Spleen (tissue), 11 donors: ENCODE data around the gene LSMEM2. TPM values are rescaled to one million over a fixed set of nuclear protein-coding genes. Genes with fewer than 3 reads are reported as not detected.

Experiments used
- DNase-seq: peaks from one replicate; pipeline ENCODE4 v3.0.0-alpha.2; 2020
- H3K27ac ChIP-seq, 8 donors: fragments of 200-600 bp; sonication (generic) in 7 of 8; 1 replicate in 4 of 8; 2 replicates in 4 of 8; pipeline versions ENCODE4 v1.5.0 to v1.8.0; 2016 to 2021; ENCODE audit warnings: inconsistent platforms in 4 of 8, mild to moderate bottlenecking in 4 of 8, moderate library complexity in 1 of 8
- H3K27me3 ChIP-seq, 7 donors: fragments of 200-600 bp; sonication (generic) in 6 of 7; replicated peaks in 1 of 7; 1 replicate in 4 of 7; 2 replicates in 3 of 7; pipeline versions ENCODE4 v1.5.0 to v1.8.0; 2016 to 2021; ENCODE audit warnings: inconsistent platforms in 3 of 7, mild to moderate bottlenecking in 1 of 7
- H3K36me3 ChIP-seq, 6 donors: fragments of 200-600 bp; sonication (generic) in 5 of 6; 1 replicate in 4 of 6; 2 replicates in 2 of 6; pipeline versions ENCODE4 v1.5.0 to v1.8.0; 2016 to 2021; ENCODE audit warnings: inconsistent platforms in 2 of 6
- H3K4me1 ChIP-seq, 6 donors: fragments of 200-600 bp; sonication (generic) in 5 of 6; 1 replicate in 3 of 6; 2 replicates in 3 of 6; pipeline versions ENCODE4 v1.5.0 to v1.8.0; 2016 to 2021; ENCODE audit warnings: inconsistent platforms in 3 of 6
- H3K4me3 ChIP-seq, 8 donors: fragments of 200-600 bp; sonication (generic) in 7 of 8; 1 replicate in 4 of 8; 2 replicates in 4 of 8; pipeline versions ENCODE4 v1.5.0 to v1.8.0; 2016 to 2021; ENCODE audit warnings: inconsistent platforms in 4 of 8, mild to moderate bottlenecking in 4 of 8, moderate library complexity in 2 of 8
- H3K9me3 ChIP-seq, 8 donors: fragments of 200-600 bp; sonication (generic) in 7 of 8; 1 replicate in 4 of 8; 2 replicates in 4 of 8; pipeline versions ENCODE4 v1.5.0 to v1.8.0; 2016 to 2021; ENCODE audit warnings: inconsistent platforms in 4 of 8
- POLR2A ChIP-seq, 3 donors: fragments of 450-650 bp; IDR thresholded peaks; one replicate each; pipeline ENCODE4 v1.5.1; 2017; ENCODE audit warnings: antibody characterized with exemption in 3 of 3, mild to moderate bottlenecking in 1 of 3
- POLR2AphosphoS5 ChIP-seq, 3 donors: sonication (generic); formaldehyde crosslinking; IDR thresholded peaks; one replicate each; pipeline ENCODE4 v1.5.1; 2017; ENCODE audit warnings: antibody characterized with exemption in 3 of 3
- WGBS, 5 donors: extraction: QIAGEN DNeasy Blood & Tissue Kit in 3 of 5; methylation state at CpG; one replicate each; pipeline versions ENCODE4 v1.1.5 to v1.1.7; 2013 to 2018; 5-methylcytosine and 5-hydroxymethylcytosine counted together
- intact Hi-C: fragments of 100-400 bp; cut with DNase I; formaldehyde crosslinking; loops from one replicate; pipeline ENCODE4 v1.15.0; 2023; ENCODE audit warnings: low total_unique reads
- polyA plus RNA-seq, 3 donors: library from polyadenylated mRNA; stranded (reverse); fragments of 200-250 nt; gene quantifications; one replicate each; pipeline ENCODE4 v1.2.1, GENCODE V29; 2013
- total RNA-seq, 7 donors: library from RNA; depleted of rRNA in 3 of 7; stranded (reverse); fragments of >200 nt in 3 of 7; fragmentation: NEBNext Ultra II Directional in 4 of 7; extraction: Animal tissue kit (Norgen Biotek cat#: 25700) in 4 of 7; gene quantifications; one replicate each; pipeline versions ENCODE4 v1.1.0 to v1.2.1, GENCODE V29; 2016 to 2021
- TF ChIP-seq, protein P1 (sequence below), 11 experiments: fragments of 200-600 bp in 7 of 11; fragments of 450-650 bp in 4 of 11; sonication (generic) in 4 of 11; IDR thresholded peaks in 8 of 11; conservative IDR thresholded peaks in 3 of 11; 1 replicate in 7 of 11; 2 replicates in 4 of 11; pipeline versions ENCODE4 v1.4.0 to v1.8.0; 2016 to 2021; ENCODE audit warnings: antibody characterized with exemption in 11 of 11, inconsistent platforms in 4 of 11, mild to moderate bottlenecking in 1 of 11
- donor health status: healthy with polysubstance abuse.
- donor health status: DM: no; HTN: no; CAD: no; lungs with moderate emphysema.
- donor health status: DM: no; HTN: no; CAD: no.
- donor health status: Bipolar disorder and iron deficiency.
- donor health status: healthy.
- donor health status: DM: no; HTN: no; CAD: no.
- donor health status: DM: yes; HTN: yes; CAD: no.

LSMEM2 gene
- total and polyA plus RNA-seq, 10 donors, result 0.06 to 0.46 (median 0.24) TPM; not detected in 6

DNA sequence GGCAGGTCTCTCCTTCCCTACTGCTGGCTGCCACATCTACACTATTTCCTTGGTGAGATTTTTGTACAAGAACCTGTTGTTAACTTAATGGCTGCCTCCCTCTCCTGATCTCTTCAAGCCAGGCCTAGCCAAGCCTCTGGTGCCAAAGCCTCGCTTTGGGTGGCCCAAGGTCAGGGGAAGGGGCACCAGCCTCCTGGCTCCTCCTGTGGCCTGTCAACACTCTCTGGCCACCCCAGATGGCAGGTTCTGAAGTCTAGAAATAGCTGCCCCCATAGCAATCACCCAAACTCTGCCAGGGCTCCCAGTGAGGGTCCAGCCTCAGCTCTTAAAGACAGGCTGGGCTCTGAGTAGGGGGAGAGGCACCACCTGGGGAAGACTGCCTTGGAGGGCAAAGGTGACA, 8.4 kb downstream of the LSMEM2 start:
- no peak for TF ChIP-seq POLR2A (IDR thresholded peaks at IDR 0.05)
- TF ChIP-seq, protein P1, sequence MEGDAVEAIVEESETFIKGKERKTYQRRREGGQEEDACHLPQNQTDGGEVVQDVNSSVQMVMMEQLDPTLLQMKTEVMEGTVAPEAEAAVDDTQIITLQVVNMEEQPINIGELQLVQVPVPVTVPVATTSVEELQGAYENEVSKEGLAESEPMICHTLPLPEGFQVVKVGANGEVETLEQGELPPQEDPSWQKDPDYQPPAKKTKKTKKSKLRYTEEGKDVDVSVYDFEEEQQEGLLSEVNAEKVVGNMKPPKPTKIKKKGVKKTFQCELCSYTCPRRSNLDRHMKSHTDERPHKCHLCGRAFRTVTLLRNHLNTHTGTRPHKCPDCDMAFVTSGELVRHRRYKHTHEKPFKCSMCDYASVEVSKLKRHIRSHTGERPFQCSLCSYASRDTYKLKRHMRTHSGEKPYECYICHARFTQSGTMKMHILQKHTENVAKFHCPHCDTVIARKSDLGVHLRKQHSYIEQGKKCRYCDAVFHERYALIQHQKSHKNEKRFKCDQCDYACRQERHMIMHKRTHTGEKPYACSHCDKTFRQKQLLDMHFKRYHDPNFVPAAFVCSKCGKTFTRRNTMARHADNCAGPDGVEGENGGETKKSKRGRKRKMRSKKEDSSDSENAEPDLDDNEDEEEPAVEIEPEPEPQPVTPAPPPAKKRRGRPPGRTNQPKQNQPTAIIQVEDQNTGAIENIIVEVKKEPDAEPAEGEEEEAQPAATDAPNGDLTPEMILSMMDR (IDR thresholded peaks at IDR 0.05 in 8 of 11, conservative IDR thresholded peaks at IDR 0.05 in 3 of 11), result no peak
- no peak for TF ChIP-seq POLR2AphosphoS5 (IDR thresholded peaks at IDR 0.05)
- no peaks in the 10 kb centered on the region for H3K27me3 ChIP-seq
- no peak overlapping the region for H3K4me3 ChIP-seq
- peaks cover 0 to 48% (median 40%) of the 10 kb centered on the region in 6 donors for H3K36me3 ChIP-seq
- DNase-seq, result no peak
- H3K4me1 ChIP-seq, result peaks cover 9 to 24% (median 14%) of the 10 kb centered on the region in 6 donors
- H3K27ac ChIP-seq, result no peak overlapping the region
- no peaks in the 10 kb centered on the region for H3K9me3 ChIP-seq
- WGBS, 5 donors, result 83 to 95% (median 88%) methylated on average over 1 of the region's 1 CpG
- intact Hi-C loops, result no loop called here

DNA sequence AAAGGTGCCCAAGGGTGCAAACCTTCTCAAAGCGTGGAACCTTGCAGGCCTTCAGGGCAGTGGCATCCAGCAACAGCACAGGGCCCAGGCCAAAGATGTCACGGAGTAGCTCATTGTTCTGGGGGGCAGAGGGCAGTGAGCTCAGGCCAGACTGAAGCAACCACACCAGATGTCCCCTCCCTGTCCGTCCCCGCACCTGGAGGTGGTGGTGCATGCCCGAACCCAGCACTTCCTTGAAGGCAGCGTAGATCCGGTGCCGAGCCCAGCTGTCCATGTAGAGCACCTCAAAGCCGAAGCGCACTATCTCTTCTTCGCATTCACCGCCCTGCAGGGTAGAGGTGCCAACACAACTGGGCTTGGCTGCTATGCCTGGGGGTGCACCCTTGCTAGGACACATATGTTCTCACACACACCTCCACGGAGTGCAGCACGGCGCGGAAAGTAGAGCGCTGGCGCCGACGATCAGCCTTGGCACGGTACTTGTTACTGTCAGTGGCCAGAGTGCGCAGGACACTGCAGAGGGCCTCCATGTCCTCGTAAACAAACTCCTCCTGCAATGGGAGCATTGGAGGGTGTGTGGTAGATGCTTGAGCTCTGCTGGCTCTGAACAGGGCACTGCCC, 9.6 kb downstream of the LSMEM2 start:
- Histone ChIP-seq H3K9me3 (no peaks in the 10 kb centered on the region), H3K4me3 (no peak overlapping the region), H3K4me1 (peaks cover 13 to 33% (median 24%) of the 10 kb centered on the region in 6 donors), H3K36me3 (peaks cover 0 to 48% (median 40%) of the 10 kb centered on the region in 6 donors), H3K27ac (no peak overlapping the region), H3K27me3 (no peaks in the 10 kb centered on the region)
- peak; percentile 67 for DNase-seq
- 92 to 98% (median 95%) methylated on average over 23 of the region's 23 CpGs for WGBS, 5 donors
- TF ChIP-seq POLR2A (IDR thresholded peaks at IDR 0.05) (no peak), POLR2AphosphoS5 (IDR thresholded peaks at IDR 0.05) (no peak)
- TF ChIP-seq, protein P1 (IDR thresholded peaks at IDR 0.05 in 8 of 11, conservative IDR thresholded peaks at IDR 0.05 in 3 of 11), result no peak
- intact Hi-C loops, result no loop called here

DNA sequence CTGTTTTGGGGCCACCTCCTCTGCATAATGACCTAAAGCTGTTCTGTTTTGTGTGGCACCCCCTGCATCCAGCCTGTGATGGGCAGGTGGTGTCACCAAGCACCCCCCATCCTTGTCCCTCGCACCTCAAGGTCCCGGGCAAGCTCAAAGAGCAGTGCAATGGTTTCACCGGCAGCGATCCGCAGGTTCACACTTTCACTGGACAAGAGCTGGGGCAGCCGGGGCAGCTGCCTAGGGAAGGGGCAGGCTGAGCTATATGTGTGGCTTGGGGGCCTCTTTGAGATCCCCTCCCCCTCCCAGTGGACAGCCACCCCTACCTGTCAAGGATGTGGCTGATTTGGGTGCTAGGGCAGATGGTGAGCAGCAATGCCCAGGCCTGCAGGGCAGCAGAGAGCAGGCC, 10.2 kb downstream of the LSMEM2 start:
- Histone ChIP-seq H3K27me3 (no peaks in the 10 kb centered on the region), H3K36me3 (peaks cover 0 to 48% (median 40%) of the 10 kb centered on the region in 6 donors), H3K4me3 (no peak overlapping the region), H3K9me3 (no peaks in the 10 kb centered on the region), H3K4me1 (peaks cover 13 to 33% (median 24%) of the 10 kb centered on the region in 6 donors), H3K27ac (no peak overlapping the region)
- intact Hi-C loops, result no loop called here
- WGBS, 5 donors, result 93 to 99% (median 96%) methylated on average over 6 of the region's 6 CpGs
- peak; percentile 68 for DNase-seq
- TF ChIP-seq, protein P1 (IDR thresholded peaks at IDR 0.05 in 8 of 11, conservative IDR thresholded peaks at IDR 0.05 in 3 of 11), result no peak
- TF ChIP-seq POLR2A (IDR thresholded peaks at IDR 0.05) (no peak), POLR2AphosphoS5 (IDR thresholded peaks at IDR 0.05) (no peak)

DNA sequence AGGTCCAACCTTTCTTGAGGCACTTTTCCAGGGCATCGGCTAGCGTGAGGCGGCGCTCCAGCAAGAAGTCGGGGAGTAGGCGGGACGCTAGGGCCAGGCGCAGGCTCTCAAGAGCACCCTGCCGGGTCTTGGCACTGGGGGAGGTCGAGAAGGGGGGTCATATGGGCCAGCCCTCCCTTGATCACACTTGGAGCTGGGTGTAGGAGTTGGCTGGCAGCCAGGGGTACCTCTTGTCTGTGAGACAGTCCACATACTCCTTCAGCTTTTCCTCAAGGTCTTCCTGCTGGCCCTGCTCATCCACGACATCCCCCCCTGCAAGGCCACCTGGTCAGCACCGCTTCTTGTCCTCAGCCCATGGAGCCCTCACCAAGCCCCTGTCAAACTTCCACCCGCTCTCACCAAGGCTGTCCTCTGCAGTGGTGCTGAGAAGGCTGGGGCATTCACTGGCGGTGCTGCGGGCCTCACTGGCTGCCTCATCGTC, 11.3 kb downstream of the LSMEM2 start:
- intact Hi-C loops, result no loop called here
- H3K36me3 ChIP-seq, result peaks cover 0 to 48% (median 40%) of the 10 kb centered on the region in 6 donors
- H3K9me3 ChIP-seq, result no peaks in the 10 kb centered on the region
- H3K27me3 ChIP-seq, result no peaks in the 10 kb centered on the region
- H3K27ac ChIP-seq, result no peak overlapping the region
- DNase-seq, result peak; percentile 82
- H3K4me1 ChIP-seq, result peaks cover 13 to 33% (median 24%) of the 10 kb centered on the region in 6 donors
- WGBS, 5 donors, result 89 to 97% (median 95%) methylated on average over 15 to 16 of the region's 16 CpGs
- no peak overlapping the region for H3K4me3 ChIP-seq
- TF ChIP-seq POLR2AphosphoS5 (IDR thresholded peaks at IDR 0.05) (no peak), POLR2A (IDR thresholded peaks at IDR 0.05) (no peak)
- TF ChIP-seq, protein P1 (IDR thresholded peaks at IDR 0.05 in 8 of 11, conservative IDR thresholded peaks at IDR 0.05 in 3 of 11), result no peak
